NCI-H2227 (cell line): ENCODE data around the gene GNG4.
A peak's percentile ranks its signal among the peaks of the same experiment; 100 is the strongest.
"Not testable (repeated sequence)": the region's sequence is repeated elsewhere in the genome, so short reads cannot be mapped to it uniquely, and the experiment has no call there.

ENCODE experiments used
- DNase-seq: peaks from one replicate; lab custom pipeline; 2025; ENCODE audit not compliant: unreplicated experiment; lab: John Stamatoyannopoulos, UW

GNG4 gene

GRCh38 chr1:235650341-235651169 lies 971 bp upstream of the GNG4 start:
- peak; percentile 80 for DNase-seq

- peak; percentile 61 for DNase-seq
Measured at GRCh38 chr1:235648954-235649367, 623 bp downstream of the GNG4 start.

- peak; percentile 53 for DNase-seq
Measured at GRCh38 chr1:235648407-235648907, 1.1 kb downstream of the GNG4 start.

- DNase-seq = not testable (repeated sequence)
Measured at GRCh38 chr1:235647537-235647936, 2.0 kb downstream of the GNG4 start.

- no peak for DNase-seq
Measured at GRCh38 chr1:235646463-235646862, 3.1 kb downstream of the GNG4 start.

- DNase-seq = no peak
Measured at GRCh38 chr1:235644693-235645305, 4.8 kb downstream of the GNG4 start.

- DNase-seq = no peak
Measured at GRCh38 chr1:235643837-235644692, 5.5 kb downstream of the GNG4 start.

GRCh38 chr1:235642943-235643371 lies 6.6 kb downstream of the GNG4 start:
- DNase-seq = no peak

- no peak for DNase-seq
Measured at GRCh38 chr1:235642011-235642942, 7.3 kb downstream of the GNG4 start.

- no peak for DNase-seq
Measured at GRCh38 chr1:235640580-235640979, 9.0 kb downstream of the GNG4 start.

- no peak for DNase-seq
Measured at GRCh38 chr1:235639226-235640205, 10.1 kb downstream of the GNG4 start.

GRCh38 chr1:235638612-235639011 lies 11.0 kb downstream of the GNG4 start:
- not testable (repeated sequence) for DNase-seq

- no peak for DNase-seq
Measured at GRCh38 chr1:235637756-235638534, 11.6 kb downstream of the GNG4 start.

- no peak for DNase-seq
Measured at GRCh38 chr1:235635938-235636662, 13.5 kb downstream of the GNG4 start.

GRCh38 chr1:235632506-235633401 lies 16.8 kb downstream of the GNG4 start:
- DNase-seq = no peak

GRCh38 chr1:235631816-235632215 lies 17.8 kb downstream of the GNG4 start:
- no peak for DNase-seq
